HG02798 (cell line): ENCODE measurements around the gene SORL1.
"Not testable (repeated sequence)": the region's sequence is repeated elsewhere in the genome, so short reads cannot be mapped to it uniquely, and the experiment has no call there.

Experiments used
- ATAC-seq: cut with Tn5 transposase; IDR thresholded peaks from one replicate; pipeline ENCODE4 v1.9.1; 2021; ENCODE audit warnings: mild to moderate bottlenecking; ENCODE audit not compliant: unreplicated experiment, poor library complexity

SORL1 gene

GRCh38 chr11:121497176-121497998 is 45.3 kb downstream of the SORL1 start:
- ATAC-seq: no peak

- no peak for ATAC-seq
Measured at GRCh38 chr11:121499405-121499804, 47.3 kb downstream of the SORL1 start.

GRCh38 chr11:121500275-121500674 is 48.2 kb downstream of the SORL1 start:
- ATAC-seq: no peak

GRCh38 chr11:121500717-121501116 is 48.6 kb downstream of the SORL1 start:
- ATAC-seq: no peak

GRCh38 chr11:121503051-121503450 is 50.9 kb downstream of the SORL1 start:
- ATAC-seq: no peak

GRCh38 chr11:121506237-121506636 is 54.1 kb downstream of the SORL1 start:
- not testable (repeated sequence) for ATAC-seq

- no peak for ATAC-seq
Measured at GRCh38 chr11:121508449-121508848, 56.3 kb downstream of the SORL1 start.

GRCh38 chr11:121510438-121510837 is 58.3 kb downstream of the SORL1 start:
- no peak for ATAC-seq

- ATAC-seq: no peak
Measured at GRCh38 chr11:121512468-121513465, 60.7 kb downstream of the SORL1 start.

GRCh38 chr11:121513807-121514206 is 61.7 kb downstream of the SORL1 start:
- no peak for ATAC-seq

GRCh38 chr11:121514432-121515334 is 62.6 kb downstream of the SORL1 start:
- no peak for ATAC-seq

- no peak for ATAC-seq
Measured at GRCh38 chr11:121515335-121515671, 63.2 kb downstream of the SORL1 start.

- ATAC-seq: no peak
Measured at GRCh38 chr11:121517996-121518395, 65.9 kb downstream of the SORL1 start.

- ATAC-seq: no peak
Measured at GRCh38 chr11:121520243-121521144, 68.4 kb downstream of the SORL1 start.

- no peak for ATAC-seq
Measured at GRCh38 chr11:121521145-121522042, 69.3 kb downstream of the SORL1 start.

GRCh38 chr11:121522043-121522941 is 70.2 kb downstream of the SORL1 start:
- no peak for ATAC-seq

GRCh38 chr11:121523581-121524232 is 71.6 kb downstream of the SORL1 start:
- ATAC-seq: no peak
